IMR-90 (cell line): ENCODE results near the gene ROBO2. TPM values are rescaled to one million over a fixed set of nuclear protein-coding genes. Genes with fewer than 3 reads are reported as not detected.

Experiments used
- ATAC-seq: fragments of 200-7000 bp; cut with Tn5 transposase; 2 replicates; pipeline ENCODE4 v1.9.1; 2020; ENCODE audit warnings: low read depth, mild to moderate bottlenecking, moderate library complexity
- BruUV-seq: library from RNA; stranded (reverse); fragments of 400-500 nt; replicated peaks from 2 replicates; lab custom pipeline; 2021; lab: Mats Ljungman, UMichigan
- CTCF ChIA-PET: fragments of 300-600 bp; formaldehyde crosslinking; extraction: SDS; loops from one replicate; lab custom pipeline; 2021; ENCODE audit warnings: antibody characterized with exemption; lab: Yijun Ruan, JAX
- POLR2A ChIA-PET: fragments of 300-600 bp; sonication (Branson Sonifier 250); formaldehyde crosslinking; loops from one replicate; lab custom pipeline; 2022; ENCODE audit warnings: antibody characterized with exemption; ENCODE audit not compliant: unreplicated experiment; lab: Charles Lee
- DNase-seq: peaks from one replicate; pipeline ENCODE4 v3.0.0; 2013
- H2AFZ ChIP-seq: replicated peaks from 2 replicates; pipeline ENCODE3; 2013; ENCODE audit warnings: low read length, mild to moderate bottlenecking; ENCODE audit not compliant: poor library complexity
- H2AK5ac ChIP-seq: 2 replicates; pipeline ENCODE4 v1.6.1; 2013; ENCODE audit warnings: low read depth, low read length, inconsistent platforms
- H2AK9ac ChIP-seq: replicated peaks from 2 replicates; pipeline ENCODE3; 2013; ENCODE audit warnings: mild to moderate bottlenecking, low read depth, low read length, moderate library complexity; ENCODE audit not compliant: poor library complexity
- H2BK120ac ChIP-seq: 2 replicates; pipeline ENCODE4 v1.6.1; 2013; ENCODE audit warnings: low read depth, low read length, inconsistent platforms
- H2BK15ac ChIP-seq: 3 replicates; pipeline ENCODE4 v1.6.1; 2013; ENCODE audit warnings: low read depth, low read length, inconsistent platforms
- H2BK20ac ChIP-seq: 2 replicates; pipeline ENCODE4 v1.6.1; 2013; ENCODE audit warnings: low read depth, mild to moderate bottlenecking, inconsistent platforms, low read length, moderate library complexity
- H2BK5ac ChIP-seq: 2 replicates; pipeline ENCODE4 v1.6.1; 2013; ENCODE audit warnings: mild to moderate bottlenecking, low read depth, low read length, inconsistent platforms; ENCODE audit not compliant: poor library complexity, severe bottlenecking
- H3K14ac ChIP-seq: replicated peaks from 2 replicates; pipeline ENCODE4 v1.6.1; 2013; ENCODE audit warnings: low read depth, low read length, inconsistent platforms
- H3K18ac ChIP-seq: 2 replicates; pipeline ENCODE4 v1.6.1; 2013; ENCODE audit warnings: low read depth, low read length, control low read depth
- H3K23ac ChIP-seq: 2 replicates; pipeline ENCODE4 v1.6.1; 2013; ENCODE audit warnings: low read depth, low read length, inconsistent platforms
- H3K27ac ChIP-seq: 2 replicates; pipeline ENCODE4 v1.5.1; 2013; ENCODE audit warnings: mild to moderate bottlenecking, control low read depth, low read length; ENCODE audit not compliant: insufficient read depth
- H3K27me3 ChIP-seq: 2 replicates; pipeline ENCODE4 v1.6.1; 2013; ENCODE audit warnings: low read length; ENCODE audit not compliant: control insufficient read depth, insufficient read depth
- H3K36me3 ChIP-seq: 2 replicates; pipeline ENCODE4 v1.6.1; 2013; ENCODE audit warnings: low read length, mixed read lengths; ENCODE audit not compliant: control insufficient read depth, insufficient read depth
- H3K4ac ChIP-seq: 2 replicates; pipeline ENCODE4 v1.6.1; 2013; ENCODE audit warnings: low read depth, low read length, inconsistent platforms
- H3K4me1 ChIP-seq: 2 replicates; pipeline ENCODE4 v1.6.1; 2013; ENCODE audit warnings: low read length, mixed read lengths; ENCODE audit not compliant: control insufficient read depth, insufficient read depth
- H3K4me2 ChIP-seq: 2 replicates; pipeline ENCODE4 v1.6.1; 2013; ENCODE audit warnings: low read depth, mild to moderate bottlenecking, control low read depth, low read length, moderate library complexity
- H3K4me3 ChIP-seq: 2 replicates; pipeline ENCODE4 v1.5.1; 2013; ENCODE audit warnings: low read depth, mild to moderate bottlenecking, control low read depth, low read length, moderate library complexity; ENCODE audit not compliant: insufficient read depth
- H3K56ac ChIP-seq: 2 replicates; pipeline ENCODE4 v1.6.1; 2013; ENCODE audit warnings: low read length, inconsistent platforms; ENCODE audit not compliant: insufficient read depth; ENCODE audit errors: extremely low read depth
- H3K79me1 ChIP-seq, 2 experiments: 2 replicates each; pipeline ENCODE4 v1.6.1; 2013; ENCODE audit warnings: low read length in 2 of 2, inconsistent platforms in 1 of 2, low read depth in 1 of 2
- H3K9ac ChIP-seq: 2 replicates; pipeline ENCODE4 v1.6.1; 2013; ENCODE audit warnings: low read depth, low read length, control low read depth
- H3K9me1 ChIP-seq: 2 replicates; pipeline ENCODE4 v1.6.1; 2013; ENCODE audit warnings: low read length, inconsistent platforms; ENCODE audit not compliant: insufficient read depth
- H3K9me3 ChIP-seq: 2 replicates; pipeline ENCODE4 v1.6.1; 2013; ENCODE audit warnings: low read length; ENCODE audit not compliant: control insufficient read depth, insufficient read depth
- H4K20me1 ChIP-seq: 2 replicates; pipeline ENCODE4 v1.6.1; 2013; ENCODE audit warnings: low read length, inconsistent platforms; ENCODE audit not compliant: insufficient read depth
- H4K5ac ChIP-seq: 2 replicates; pipeline ENCODE4 v1.6.1; 2013; ENCODE audit warnings: mild to moderate bottlenecking, low read depth, low read length, control low read depth
- H4K8ac ChIP-seq, 2 experiments: 2 replicates each; pipeline ENCODE4 v1.6.1; 2013; ENCODE audit warnings: low read depth in 2 of 2, low read length in 2 of 2, control low read depth in 1 of 2, inconsistent platforms in 1 of 2
- H4K91ac ChIP-seq: 2 replicates; pipeline ENCODE4 v1.6.1; 2013; ENCODE audit warnings: low read depth, low read length, inconsistent platforms; ENCODE audit not compliant: insufficient read depth
- CEBPB ChIP-seq: IDR thresholded peaks from 2 replicates; pipeline ENCODE4 v1.6.1; 2012; ENCODE audit warnings: low read depth, low read length, improper control_type of control experiment
- CTCF ChIP-seq: conservative IDR thresholded peaks from 2 replicates; pipeline ENCODE4 v1.5.1; 2012; ENCODE audit warnings: mild to moderate bottlenecking, low read depth, low read length, improper control_type of control experiment
- MAFK ChIP-seq: IDR thresholded peaks from 2 replicates; pipeline ENCODE4 v1.6.1; 2012; ENCODE audit warnings: low read depth, low read length, improper control_type of control experiment
- SMC3 ChIP-seq: fragments of 150-350 bp; IDR thresholded peaks from 2 replicates; pipeline ENCODE4 v1.6.1; 2016; ENCODE audit warnings: low read depth, mild to moderate bottlenecking, antibody characterized with exemption, low read length, moderate library complexity
- USF2 ChIP-seq: fragments of 150-350 bp; IDR thresholded peaks from 2 replicates; pipeline ENCODE4 v1.6.1; 2017; ENCODE audit warnings: mild to moderate bottlenecking, antibody characterized with exemption, low read length, low read depth
- WGBS, 2 experiments: methylation state at CpG; one replicate each; pipeline versions ENCODE4 v1.1.5 to v1.1.7; 2013; ENCODE audit warnings: missing lambda C conversion rate in 2 of 2; ENCODE audit not compliant: insufficient read length in 1 of 2; ENCODE audit errors: extremely low coverage in 2 of 2; 5-methylcytosine and 5-hydroxymethylcytosine counted together
- dilution Hi-C: fragments of 300-500 bp; cut with HindIII; formaldehyde crosslinking; loops from one replicate; pipeline ENCODE4 v1.14.3; 2018; ENCODE audit warnings: low sequenced_read_pairs; ENCODE audit not compliant: unreplicated experiment
- in situ Hi-C: fragments of 300-500 bp; cut with MboI; formaldehyde crosslinking; loops from 3 replicates; pipeline ENCODE4 v1.14.3; 2019; ENCODE audit warnings: low sequenced_read_pairs, inconsistent platforms, mixed read lengths
- intact Hi-C: fragments of 100-400 bp; cut with micrococcal nuclease; formaldehyde crosslinking; loops from 2 replicates; pipeline ENCODE4 v1.10.0; 2022
- polyA plus RNA-seq, 3 experiments: library from polyadenylated mRNA; depleted of rRNA; stranded (reverse); fragments of >200 nt; gene quantifications; 2 replicates each; pipeline ENCODE4 v1.2.3, GENCODE V29; 2012; ENCODE audit warnings: low replicate concordance in 1 of 3
- total RNA-seq: library from RNA; depleted of rRNA; stranded (reverse); fragments of >200 nt; gene quantifications from 2 replicates; pipeline ENCODE4 v1.2.3, GENCODE V29; 2012
- TF ChIP-seq, protein P1 (sequence below): fragments of 150-350 bp; IDR thresholded peaks from 2 replicates; pipeline ENCODE4 v1.6.1; 2016; ENCODE audit warnings: low read depth, mild to moderate bottlenecking, low read length, moderate library complexity, borderline replicate concordance

Gene ROBO2
- total and polyA plus RNA-seq, 2 of the 4 experiments (the other 2 are of a cell fraction): 9.3 to 14.5 TPM

- Histone ChIP-seq H3K27ac (no peak overlapping the region), H3K4me2 (no peak overlapping the region), H2BK120ac (no peak overlapping the region), H3K27me3 (no peaks in the 10 kb centered on the region), H3K9me3 (peaks cover 4% of the 10 kb centered on the region; the same call in 1 of the 2 replicates), H2AFZ (no peak overlapping the region), H3K4ac (no peak overlapping the region), H3K14ac (no peak overlapping the region), H3K56ac (no peak overlapping the region), H4K8ac (no peak overlapping the region), H3K9me1 (no peaks in the 10 kb centered on the region), H3K79me1 (no peaks in the 10 kb centered on the region), H2BK20ac (no peak overlapping the region), H4K91ac (no peak overlapping the region), H4K5ac (no peak overlapping the region), H3K4me1 (no peaks in the 10 kb centered on the region), H3K23ac (no peak overlapping the region), H3K9ac (no peak overlapping the region), H3K4me3 (no peak overlapping the region), H2AK5ac (no peak overlapping the region), H2AK9ac (no peak overlapping the region), H2BK15ac (no peak overlapping the region), H4K20me1 (no peaks in the 10 kb centered on the region), H3K36me3 (no peaks in the 10 kb centered on the region), H3K18ac (no peak overlapping the region), H2BK5ac (no peak overlapping the region)
- DNase-seq (no peak), ATAC-seq (no peak)
- TF ChIP-seq CTCF (no peak), MAFK (no peak), SMC3 (no peak), CEBPB (no peak), USF2 (no peak)
- TF ChIP-seq, protein P1, sequence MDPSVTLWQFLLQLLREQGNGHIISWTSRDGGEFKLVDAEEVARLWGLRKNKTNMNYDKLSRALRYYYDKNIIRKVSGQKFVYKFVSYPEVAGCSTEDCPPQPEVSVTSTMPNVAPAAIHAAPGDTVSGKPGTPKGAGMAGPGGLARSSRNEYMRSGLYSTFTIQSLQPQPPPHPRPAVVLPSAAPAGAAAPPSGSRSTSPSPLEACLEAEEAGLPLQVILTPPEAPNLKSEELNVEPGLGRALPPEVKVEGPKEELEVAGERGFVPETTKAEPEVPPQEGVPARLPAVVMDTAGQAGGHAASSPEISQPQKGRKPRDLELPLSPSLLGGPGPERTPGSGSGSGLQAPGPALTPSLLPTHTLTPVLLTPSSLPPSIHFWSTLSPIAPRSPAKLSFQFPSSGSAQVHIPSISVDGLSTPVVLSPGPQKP: no peak
- in situ Hi-C loops (no loop called here), dilution Hi-C loops (no loop called here), intact Hi-C loops (no loop called here)
- WGBS, 2 experiments: no CpG with 5 or more reads among the region's 2 CpGs
- POLR2A ChIA-PET: no interaction called here
- BruUV-seq: no TSS peak
- CTCF ChIA-PET: no interaction called here
Measured at GRCh38 chr3:77606372-77606771, 566.5 kb downstream of the ROBO2 start.
